Measurements from ENCODE around the gene PLEKHF1.
"Not testable (repeated sequence)": the region's sequence is repeated elsewhere in the genome, so short reads cannot be mapped to it uniquely, and the experiment has no call there.

The PLEKHF1 gene

GRCh38 chr19:29666578-29667386, 1.5 kb downstream of the PLEKHF1 start:
- no peak for DNase-seq

- no peak for DNase-seq
These were observed 2.1 kb downstream of the PLEKHF1 start for GRCh38 chr19:29667387-29667783.

GRCh38 chr19:29667901-29668341, 2.7 kb downstream of the PLEKHF1 start:
- no peak for DNase-seq

- no peak for DNase-seq
These were observed 3.7 kb downstream of the PLEKHF1 start for GRCh38 chr19:29668746-29669609.

GRCh38 chr19:29670255-29670654, 5.0 kb downstream of the PLEKHF1 start:
- DNase-seq = no peak

- DNase-seq = not testable (repeated sequence)
These were observed 5.7 kb downstream of the PLEKHF1 start for GRCh38 chr19:29671026-29671392.

GRCh38 chr19:29671393-29672160, 6.3 kb downstream of the PLEKHF1 start:
- DNase-seq = no peak

GRCh38 chr19:29672319-29672932, 7.2 kb downstream of the PLEKHF1 start:
- no peak for DNase-seq

GRCh38 chr19:29672933-29673336, 7.7 kb downstream of the PLEKHF1 start:
- no peak for DNase-seq

- no peak for DNase-seq
These were observed 8.4 kb downstream of the PLEKHF1 start for GRCh38 chr19:29673451-29674371.

GRCh38 chr19:29674374-29675119, 9.3 kb downstream of the PLEKHF1 start:
- DNase-seq = no peak

- DNase-seq = no peak
These were observed 9.9 kb downstream of the PLEKHF1 start for GRCh38 chr19:29675120-29675649.

GRCh38 chr19:29675650-29676186, 10.5 kb downstream of the PLEKHF1 start:
- DNase-seq = no peak

- no peak for DNase-seq
These were observed 11.3 kb downstream of the PLEKHF1 start for GRCh38 chr19:29676586-29676985.

- DNase-seq = no peak
These were observed 11.9 kb downstream of the PLEKHF1 start for GRCh38 chr19:29677001-29677817.

- no peak for DNase-seq
These were observed 13.3 kb downstream of the PLEKHF1 start for GRCh38 chr19:29678484-29679106.

- DNase-seq = no peak
These were observed 14.4 kb downstream of the PLEKHF1 start for GRCh38 chr19:29679598-29680210.

GRCh38 chr19:29680447-29680846, 15.2 kb downstream of the PLEKHF1 start:
- DNase-seq = no peak
